ENCODE measurements around the gene MINAR1. TPM values are rescaled to one million over a fixed set of nuclear protein-coding genes. Genes with fewer than 3 reads are reported as not detected.
"Not testable (repeated sequence)": the region's sequence is repeated elsewhere in the genome, so short reads cannot be mapped to it uniquely, and the experiment has no call there.

Gene MINAR1
- total RNA-seq, 2 experiments from 2014 or later, result 1.8 to 2.0 TPM

- POLR2A ChIA-PET, result no interaction called here
- Histone ChIP-seq H2AFZ (ENCODE audit: low read length) (no peak overlapping the region), H4K20me1 (ENCODE audit: insufficient read depth, low read length) (no peaks in the 10 kb centered on the region), H3K36me3 (ENCODE audit: insufficient read depth, low read length) (no peaks in the 10 kb centered on the region), H3K79me2 (ENCODE audit: insufficient read depth, low read depth, low read length) (no peaks in the 10 kb centered on the region), H3K4me2 (ENCODE audit: low read length) (no peak overlapping the region), H3K4me1 (ENCODE audit: insufficient read depth, low read length, poor library complexity, severe bottlenecking) (no peaks in the 10 kb centered on the region), H3K4me3 (ENCODE audit: low read depth, low read length, poor library complexity, severe bottlenecking) (no peak overlapping the region), H3K27ac (ENCODE audit: low read depth, low read length, poor library complexity, severe bottlenecking) (no peak overlapping the region), H3K9me3 (ENCODE audit: low read length) (no peaks in the 10 kb centered on the region), H3K9me2 (ENCODE audit: insufficient read depth, low read length) (no peaks in the 10 kb centered on the region)
- intact Hi-C loops (cut with micrococcal nuclease; ENCODE audit: unreplicated experiment), result no loop called here
- no TSS peak for BruUV-seq (replicated peaks)
- no peak for DNase-seq (ENCODE audit: low spot score)
- CTCF ChIA-PET (ENCODE audit: unreplicated experiment), result no interaction called here
- no peak for TF ChIP-seq CTCF (conservative IDR thresholded peaks at IDR 0.05; ENCODE audit: low read length)
- TF ChIP-seq EZH2phosphoT487 (IDR thresholded peaks at IDR 0.05; ENCODE audit: borderline replicate concordance, low read depth, low read length), result no peak
Measured at GRCh38 chr15:79418693-79419279, 13.3 kb upstream of the MINAR1 start.

GRCh38 chr15:79425591-79426295 is 6.4 kb upstream of the MINAR1 start:
- intact Hi-C loops (cut with micrococcal nuclease; ENCODE audit: unreplicated experiment), result no loop called here
- no peaks in the 10 kb centered on the region for H3K9me2 ChIP-seq (ENCODE audit: insufficient read depth, low read length)
- POLR2A ChIA-PET, result no interaction called here
- DNase-seq (ENCODE audit: low spot score), result no peak
- H3K4me1 ChIP-seq (ENCODE audit: insufficient read depth, low read length, poor library complexity, severe bottlenecking), result no peaks in the 10 kb centered on the region
- H3K27ac ChIP-seq (ENCODE audit: low read depth, low read length, poor library complexity, severe bottlenecking), result no peak overlapping the region
- CTCF ChIA-PET (ENCODE audit: unreplicated experiment), result no interaction called here
- no peaks in the 10 kb centered on the region for H4K20me1 ChIP-seq (ENCODE audit: insufficient read depth, low read length)
- no peak overlapping the region for H2AFZ ChIP-seq (ENCODE audit: low read length)
- H3K79me2 ChIP-seq (ENCODE audit: insufficient read depth, low read depth, low read length), result no peaks in the 10 kb centered on the region
- H3K36me3 ChIP-seq (ENCODE audit: insufficient read depth, low read length), result no peaks in the 10 kb centered on the region
- no peaks in the 10 kb centered on the region for H3K9me3 ChIP-seq (ENCODE audit: low read length)
- H3K4me3 ChIP-seq (ENCODE audit: low read depth, low read length, poor library complexity, severe bottlenecking), result no peak overlapping the region
- BruUV-seq (replicated peaks), result no TSS peak
- TF ChIP-seq EZH2phosphoT487 (IDR thresholded peaks at IDR 0.05; ENCODE audit: borderline replicate concordance, low read depth, low read length) (no peak), CTCF (conservative IDR thresholded peaks at IDR 0.05; ENCODE audit: low read length) (no peak)
- no peak overlapping the region for H3K4me2 ChIP-seq (ENCODE audit: low read length)

GRCh38 chr15:79426899-79427298 is 5.2 kb upstream of the MINAR1 start:
- H3K4me3 ChIP-seq (ENCODE audit: low read depth, low read length, poor library complexity, severe bottlenecking); H3K27ac ChIP-seq (ENCODE audit: low read depth, low read length, poor library complexity, severe bottlenecking); intact Hi-C loops (cut with micrococcal nuclease; ENCODE audit: unreplicated experiment); H3K79me2 ChIP-seq (ENCODE audit: insufficient read depth, low read depth, low read length); BruUV-seq (replicated peaks); DNase-seq (ENCODE audit: low spot score); POLR2A ChIA-PET; H4K20me1 ChIP-seq (ENCODE audit: insufficient read depth, low read length); H2AFZ ChIP-seq (ENCODE audit: low read length); H3K36me3 ChIP-seq (ENCODE audit: insufficient read depth, low read length); CTCF ChIA-PET (ENCODE audit: unreplicated experiment); H3K9me2 ChIP-seq (ENCODE audit: insufficient read depth, low read length); H3K4me2 ChIP-seq (ENCODE audit: low read length); H3K4me1 ChIP-seq (ENCODE audit: insufficient read depth, low read length, poor library complexity, severe bottlenecking); H3K9me3 ChIP-seq (ENCODE audit: low read length): not testable (repeated sequence)

All from OCI-LY7 (cell line).